ENCODE results near the gene LHFPL6. TPM values are rescaled to one million over a fixed set of nuclear protein-coding genes. Genes with fewer than 3 reads are reported as not detected.

LHFPL6 gene
- total RNA-seq, 1 experiment from 2014 or later = 2.5 TPM

DNA sequence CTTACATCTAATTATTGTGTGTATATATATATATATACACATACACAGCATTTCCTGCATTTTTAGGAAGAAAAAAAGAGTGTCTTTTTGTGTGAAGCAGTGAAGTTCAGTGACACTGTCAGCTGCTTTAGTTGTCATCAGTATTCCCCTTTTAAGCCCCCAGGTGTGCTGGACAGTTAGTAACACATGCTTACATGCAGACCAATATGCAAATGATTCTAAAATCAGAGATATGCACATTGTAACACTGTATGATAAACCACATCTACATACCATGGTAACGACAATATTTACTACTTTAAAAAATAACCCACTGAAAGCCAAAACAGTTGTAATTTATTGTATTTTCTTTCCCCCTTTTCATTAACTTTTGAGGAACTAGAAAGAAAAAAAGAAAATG is 16.8 kb downstream of the LHFPL6 start:
- no TSS peak for BruUV-seq (replicated peaks)
- H3K27me3 ChIP-seq (ENCODE audit: insufficient read depth, low read depth) = no peaks in the 10 kb centered on the region
- TF ChIP-seq CTCF (conservative IDR thresholded peaks at IDR 0.05) (no peak), EZH2 (IDR thresholded peaks at IDR 0.05; ENCODE audit: low read depth) (no peak)
- H3K9me2 ChIP-seq (ENCODE audit: insufficient read depth) = no peaks in the 10 kb centered on the region
- ChIA-PET CTCF (no interaction called here), POLR2A (ENCODE audit: unreplicated experiment) (no interaction called here)
- no peaks in the 10 kb centered on the region for H3K36me3 ChIP-seq (ENCODE audit: low read depth)
- no peak for DNase-seq
- no peaks in the 10 kb centered on the region for H3K79me2 ChIP-seq (ENCODE audit: low read depth)
- intact Hi-C loops (cut with micrococcal nuclease; ENCODE audit: unreplicated experiment) = no loop called here
- no peaks in the 10 kb centered on the region for H4K20me1 ChIP-seq (ENCODE audit: insufficient read depth)
- H3K4me2 ChIP-seq = no peak overlapping the region
- no peak overlapping the region for H3K27ac ChIP-seq
- no peak overlapping the region for H2AFZ ChIP-seq
- H3F3A ChIP-seq (ENCODE audit: insufficient read depth, low read depth) = no peaks in the 10 kb centered on the region
- H3K4me3 ChIP-seq = no peak overlapping the region
- H3K9me3 ChIP-seq (ENCODE audit: insufficient read depth, low read depth) = no peaks in the 10 kb centered on the region
- H3K4me1 ChIP-seq (replicated peaks; ENCODE audit: insufficient read depth) = no peaks in the 10 kb centered on the region

- DNase-seq = no peak
- H3K36me3 ChIP-seq (ENCODE audit: low read depth) = no peaks in the 10 kb centered on the region
- H3K4me1 ChIP-seq (replicated peaks; ENCODE audit: insufficient read depth) = no peaks in the 10 kb centered on the region
- no peak overlapping the region for H3K4me3 ChIP-seq
- H3K79me2 ChIP-seq (ENCODE audit: low read depth) = no peaks in the 10 kb centered on the region
- intact Hi-C loops (cut with micrococcal nuclease; ENCODE audit: unreplicated experiment) = no loop called here
- no peaks in the 10 kb centered on the region for H3K9me3 ChIP-seq (ENCODE audit: insufficient read depth, low read depth)
- H3K27ac ChIP-seq = no peak overlapping the region
- no peak overlapping the region for H2AFZ ChIP-seq
- no peaks in the 10 kb centered on the region for H3K27me3 ChIP-seq (ENCODE audit: insufficient read depth, low read depth)
- H4K20me1 ChIP-seq (ENCODE audit: insufficient read depth) = no peaks in the 10 kb centered on the region
- BruUV-seq (replicated peaks) = no TSS peak
- POLR2A ChIA-PET (ENCODE audit: unreplicated experiment) = no interaction called here
- H3K4me2 ChIP-seq = no peak overlapping the region
- H3K9me2 ChIP-seq (ENCODE audit: insufficient read depth) = no peaks in the 10 kb centered on the region
- no peaks in the 10 kb centered on the region for H3F3A ChIP-seq (ENCODE audit: insufficient read depth, low read depth)
- TF ChIP-seq CTCF (conservative IDR thresholded peaks at IDR 0.05) = no peak
- no peak for TF ChIP-seq EZH2 (IDR thresholded peaks at IDR 0.05; ENCODE audit: low read depth)
- CTCF ChIA-PET = no interaction called here
These were observed 17.8 kb downstream of the LHFPL6 start for GRCh38 chr13:39585219-39585618.

GRCh38 chr13:39580881-39581575 is 22.0 kb downstream of the LHFPL6 start:
- H3K79me2 ChIP-seq (ENCODE audit: low read depth) = no peaks in the 10 kb centered on the region
- H2AFZ ChIP-seq = no peak overlapping the region
- H3K9me2 ChIP-seq (ENCODE audit: insufficient read depth) = no peaks in the 10 kb centered on the region
- H3F3A ChIP-seq (ENCODE audit: insufficient read depth, low read depth) = no peaks in the 10 kb centered on the region
- intact Hi-C loops (cut with micrococcal nuclease; ENCODE audit: unreplicated experiment) = no loop called here
- no peak overlapping the region for H3K4me3 ChIP-seq
- no peak overlapping the region for H3K27ac ChIP-seq
- no peak overlapping the region for H3K4me2 ChIP-seq
- no peaks in the 10 kb centered on the region for H3K9me3 ChIP-seq (ENCODE audit: insufficient read depth, low read depth)
- CTCF ChIA-PET = interaction anchor here (0.8 kb wide), 1 partner anchor 271 kb away, joined by 8 read pairs; no protein-coding TSS in a partner anchor
- no peaks in the 10 kb centered on the region for H3K36me3 ChIP-seq (ENCODE audit: low read depth)
- H3K27me3 ChIP-seq (ENCODE audit: insufficient read depth, low read depth) = no peaks in the 10 kb centered on the region
- TF ChIP-seq CTCF (conservative IDR thresholded peaks at IDR 0.05) = no peak
- TF ChIP-seq EZH2 (IDR thresholded peaks at IDR 0.05; ENCODE audit: low read depth) = no peak
- no peak for DNase-seq
- POLR2A ChIA-PET (ENCODE audit: unreplicated experiment) = no interaction called here
- H3K4me1 ChIP-seq (replicated peaks; ENCODE audit: insufficient read depth) = no peaks in the 10 kb centered on the region
- H4K20me1 ChIP-seq (ENCODE audit: insufficient read depth) = no peaks in the 10 kb centered on the region
- BruUV-seq (replicated peaks) = no TSS peak

All from PC-9 (cell line).